Fibroblast of villous mesenchyme (primary cell): Measurements from ENCODE around the gene TRIML2. TPM values are rescaled to one million over a fixed set of nuclear protein-coding genes. Genes with fewer than 3 reads are reported as not detected.
"Not testable (repeated sequence)": the region's sequence is repeated elsewhere in the genome, so short reads cannot be mapped to it uniquely, and the experiment has no call there.

Experiments used
- DNase-seq: peaks from one replicate; pipeline ENCODE4 v3.0.0-alpha.2; 2010; ENCODE audit warnings: low read depth
- H3K4me3 ChIP-seq: 2 replicates; pipeline ENCODE4 v1.5.1; 2011; ENCODE audit warnings: low read depth, mild to moderate bottlenecking, low read length
- CTCF ChIP-seq: IDR thresholded peaks from 2 replicates; pipeline ENCODE4 v1.5.1; 2012; ENCODE audit warnings: low read depth, mild to moderate bottlenecking, low read length; ENCODE audit not compliant: insufficient read depth
- total RNA-seq: library from RNA; depleted of rRNA; stranded (reverse); fragments of >200 nt; gene quantifications from 2 replicates; pipeline ENCODE4 v1.2.3, GENCODE V29; 2012

Gene TRIML2
- total RNA-seq, 1 donor = not detected

- no peak overlapping the region for H3K4me3 ChIP-seq
- no peak for TF ChIP-seq CTCF
- no peak for DNase-seq
Observed at GRCh38 chr4:188078116-188078515, 31.3 kb downstream of the TRIML2 start.

GRCh38 chr4:188076169-188076568 is 33.2 kb downstream of the TRIML2 start:
- no peak for TF ChIP-seq CTCF
- H3K4me3 ChIP-seq = no peak overlapping the region
- no peak for DNase-seq

- DNase-seq = no peak
- no peak for TF ChIP-seq CTCF
- H3K4me3 ChIP-seq = no peak overlapping the region
Observed at GRCh38 chr4:188061083-188061482, 48.3 kb downstream of the TRIML2 start.

GRCh38 chr4:188053302-188053701 is 56.1 kb downstream of the TRIML2 start:
- TF ChIP-seq CTCF = no peak
- H3K4me3 ChIP-seq = no peak overlapping the region
- no peak for DNase-seq

- DNase-seq = no peak
- no peak for TF ChIP-seq CTCF
- H3K4me3 ChIP-seq = no peak overlapping the region
Observed at GRCh38 chr4:188046657-188047056, 62.7 kb downstream of the TRIML2 start.

GRCh38 chr4:188045461-188045860 is 63.9 kb downstream of the TRIML2 start:
- DNase-seq, H3K4me3 ChIP-seq: not testable (repeated sequence)

- no peak overlapping the region for H3K4me3 ChIP-seq
- DNase-seq = no peak
- TF ChIP-seq CTCF = no peak
Observed at GRCh38 chr4:188043154-188043553, 66.2 kb downstream of the TRIML2 start.
